ENCODE results near the gene ABCB8.

Gene ABCB8

GRCh38 chr7:151076863-151077704 lies 48.8 kb downstream of the ABCB8 start:
- DNase-seq = no peak

GRCh38 chr7:151077705-151078232 lies 49.5 kb downstream of the ABCB8 start:
- DNase-seq = no peak

GRCh38 chr7:151078233-151079040 lies 50.2 kb downstream of the ABCB8 start:
- no peak for DNase-seq

- no peak for DNase-seq
These were observed 51.1 kb downstream of the ABCB8 start for GRCh38 chr7:151079199-151079910.

GRCh38 chr7:151080067-151080521 lies 51.8 kb downstream of the ABCB8 start:
- DNase-seq = no peak

- DNase-seq = peak; percentile 90
These were observed 52.4 kb downstream of the ABCB8 start, which contains the start of gene FASTK for GRCh38 chr7:151080522-151081169. TSS of gene FASTK (minus strand) at chr7:151080809. CDS start at chr7:151080766, 43 bp downstream.

GRCh38 chr7:151081170-151082101 lies 53.2 kb downstream of the ABCB8 start:
- no peak for DNase-seq

- DNase-seq = no peak
These were observed 54.2 kb downstream of the ABCB8 start for GRCh38 chr7:151082141-151083070.

- peak; percentile 91 for DNase-seq
These were observed 55.0 kb downstream of the ABCB8 start, which contains the start of gene TMUB1 for GRCh38 chr7:151083071-151083823. TSS of gene TMUB1 (minus strand) at chr7:151083493. CDS start at chr7:151082563, 930 bp downstream.

GRCh38 chr7:151083824-151084160 lies 55.5 kb downstream of the ABCB8 start:
- DNase-seq = no peak

- no peak for DNase-seq
These were observed 57.1 kb downstream of the ABCB8 start for GRCh38 chr7:151085329-151085690.

- DNase-seq = peak; percentile 65
These were observed 57.7 kb downstream of the ABCB8 start, which contains the start of gene AGAP3 for GRCh38 chr7:151085691-151086620. TSS of gene AGAP3 (plus strand) at chr7:151086475. CDS start at chr7:151086742, 267 bp downstream.

- no peak for DNase-seq
These were observed 58.6 kb downstream of the ABCB8 start for GRCh38 chr7:151086802-151087244.

- peak; percentile 35 for DNase-seq
These were observed 59.2 kb downstream of the ABCB8 start for GRCh38 chr7:151087245-151088018.

GRCh38 chr7:151088019-151088855 lies 60.0 kb downstream of the ABCB8 start:
- DNase-seq = no peak
